ENCODE measurements around the gene DSG3. TPM values are rescaled to one million over a fixed set of nuclear protein-coding genes. Genes with fewer than 3 reads are reported as not detected.

The DSG3 gene
- total and polyA plus RNA-seq, 2 of the 13 experiments (the other 11 are each of a cell fraction or from before 2014, with no cell fraction given): not detected

DNA sequence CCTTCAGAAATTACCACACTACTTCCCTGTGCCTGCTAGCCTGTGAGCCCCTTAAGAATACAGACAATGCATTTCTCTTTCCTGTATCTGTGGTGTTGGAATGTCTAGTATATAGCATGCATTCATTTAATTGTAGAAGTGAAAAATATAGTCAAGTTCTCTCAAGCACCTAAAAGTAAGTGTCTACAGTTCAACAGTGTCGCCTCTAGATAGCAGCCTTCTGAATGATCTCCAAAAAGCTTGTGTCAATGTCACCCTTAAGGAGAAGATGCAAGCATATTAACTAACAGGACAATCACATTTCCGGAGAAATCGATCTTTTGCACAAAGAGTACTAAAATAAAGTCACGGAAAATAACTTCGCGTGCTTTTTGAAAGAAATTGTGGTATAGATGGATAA lies 27.5 kb upstream of the DSG3 start:
- H3K27ac ChIP-seq (ENCODE audit: extremely low read length, insufficient read depth, low read length): no peak overlapping the region
- DNase-seq (ENCODE audit: low spot score) (no peak), ATAC-seq (no peak), FAIRE-seq (no peak)
- peaks cover 8% of the 10 kb centered on the region; the same call in 1 of the 2 replicates for H3K4me1 ChIP-seq (ENCODE audit: insufficient read depth, low read length)
- H3K79me2 ChIP-seq (ENCODE audit: insufficient read depth, low read length): no peaks in the 10 kb centered on the region
- no peak overlapping the region for H3K9ac ChIP-seq (ENCODE audit: insufficient read depth, low read depth, low read length)
- H3K36me3 ChIP-seq (replicated peaks in 1 of 2; ENCODE audit: control insufficient read depth in 1 of 2, insufficient read depth in 2 of 2, low read length in 2 of 2): no peaks in the 10 kb centered on the region
- peak overlapping the region; percentile 38; the same call in 1 of the 2 replicates for H3K4me2 ChIP-seq (ENCODE audit: low read depth, low read length)
- BruUV-seq (replicated peaks): no TSS peak
- no peaks in the 10 kb centered on the region for H4K20me1 ChIP-seq (ENCODE audit: insufficient read depth, low read length)
- H3K4me3 ChIP-seq (replicated peaks in 1 of 3; ENCODE audit: insufficient read depth in 1 of 3, low read depth in 2 of 3, low read length in 3 of 3): no peak overlapping the region
- POLR2A ChIA-PET: interaction anchor here (1.2 kb wide), 1 partner anchor 17 kb away, joined by 4 read pairs; no protein-coding TSS in a partner anchor
- in situ Hi-C loops (cut with HindIII; ENCODE audit: extremely low pct_ligation_motif_present, low pct_unique_long_range_greater_than_20kb): no loop called here
- CTCF ChIA-PET (ENCODE audit: low intra/inter-chr PET ratio, low total read pairs): no interaction called here
- TF ChIP-seq ZNF333 (CRISPR knock-in tag; IDR thresholded peaks at IDR 0.05; ENCODE audit: borderline replicate concordance) (no peak), PTBP1 (IDR thresholded peaks at IDR 0.05; ENCODE audit: low read depth, low read length, poor library complexity, severe bottlenecking) (no peak), ZBTB38 (CRISPR knock-in tag; IDR thresholded peaks at IDR 0.05) (no peak), DNMT3B (CRISPR knock-in tag; conservative IDR thresholded peaks at IDR 0.05) (no peak), TRIM22 (IDR thresholded peaks at IDR 0.05) (no peak), ZNF34 (CRISPR knock-in tag; IDR thresholded peaks at IDR 0.05; ENCODE audit: borderline replicate concordance) (no peak), RARG (CRISPR knock-in tag; IDR thresholded peaks at IDR 0.05; ENCODE audit: low read depth) (no peak), ESRRA (CRISPR knock-in tag; IDR thresholded peaks at IDR 0.05; ENCODE audit: low read depth) (no peak), PATZ1 (CRISPR knock-in tag; IDR thresholded peaks at IDR 0.05) (no peak)
- no peaks in the 10 kb centered on the region for H3K9me3 ChIP-seq (ENCODE audit: low read length)
- intact Hi-C loops (cut with micrococcal nuclease; ENCODE audit: unreplicated experiment): loop anchor here (10.0 kb wide), 1 partner anchor 425 kb away; no protein-coding TSS in a partner anchor
- no peaks in the 10 kb centered on the region for H3K27me3 ChIP-seq (ENCODE audit: control insufficient read depth in 1 of 2, insufficient read depth in 2 of 2, low read length in 2 of 2)
- H2AFZ ChIP-seq (ENCODE audit: low read length): no peak overlapping the region
- 83% methylated on average over 6 of the region's 6 CpGs for WGBS (ENCODE audit: low lambda C conversion rate)
